NB4 (cell line): ENCODE measurements around the gene COL21A1.

Experiments used
- CTCF ChIP-seq: IDR thresholded peaks from one replicate; pipeline ENCODE4 v1.5.1; 2012; ENCODE audit warnings: low read depth, low read length
- MAX ChIP-seq: IDR thresholded peaks from 2 replicates; pipeline ENCODE4 v1.6.1; 2011; ENCODE audit warnings: low read depth, low read length

DNA sequence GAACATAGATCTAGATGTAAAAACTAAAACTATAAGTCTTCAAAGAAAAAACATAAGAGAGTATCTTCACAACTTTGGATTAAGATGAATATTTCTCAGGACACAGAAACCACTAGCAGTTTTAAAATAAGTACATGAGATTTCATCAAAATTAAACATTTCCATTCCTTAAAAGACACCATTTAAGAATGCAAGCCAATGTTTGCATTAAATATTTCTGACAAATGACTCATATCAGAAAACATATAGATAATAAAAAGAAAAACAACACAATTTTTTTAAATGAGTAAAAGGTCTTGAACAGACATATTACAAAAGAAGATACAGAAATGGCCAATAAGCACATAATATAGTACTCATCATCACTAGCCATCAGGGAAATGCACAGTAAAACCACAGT is 59.7 kb downstream of the COL21A1 start:
- TF ChIP-seq MAX (no peak), CTCF (no peak)
